IPS-20b (cell line): Measurements from ENCODE around the gene GJB3.

Source experiments
- H3K27ac ChIP-seq: one replicate; pipeline ENCODE4 v1.5.1; 2013; ENCODE audit warnings: low read length
- H3K27me3 ChIP-seq: 2 replicates; pipeline ENCODE4 v1.6.1; 2013; ENCODE audit warnings: mild to moderate bottlenecking, low read length, inconsistent platforms; ENCODE audit not compliant: insufficient read depth
- H3K36me3 ChIP-seq: 2 replicates; pipeline ENCODE4 v1.6.1; 2013; ENCODE audit warnings: low read depth, mild to moderate bottlenecking, inconsistent platforms, low read length, moderate library complexity; ENCODE audit not compliant: insufficient read depth
- H3K4me1 ChIP-seq: 2 replicates; pipeline ENCODE4 v1.6.1; 2013; ENCODE audit warnings: mild to moderate bottlenecking, control low read depth, inconsistent platforms, low read length, moderate library complexity; ENCODE audit not compliant: insufficient read depth
- H3K4me3 ChIP-seq: 2 replicates; pipeline ENCODE4 v1.5.1; 2013; ENCODE audit warnings: mild to moderate bottlenecking, low read length, inconsistent platforms
- H3K9ac ChIP-seq: 2 replicates; pipeline ENCODE4 v1.6.1; 2013; ENCODE audit warnings: low read depth, mild to moderate bottlenecking, inconsistent platforms, low read length, moderate library complexity
- H3K9me3 ChIP-seq: 2 replicates; pipeline ENCODE4 v1.6.1; 2013; ENCODE audit warnings: mild to moderate bottlenecking, low read depth, low read length, inconsistent platforms; ENCODE audit not compliant: insufficient read depth

GJB3 gene

GRCh38 chr1:34746785-34747637, 34.0 kb upstream of the GJB3 start:
- Histone ChIP-seq H3K36me3 (no peaks in the 10 kb centered on the region), H3K27me3 (peaks cover 12% of the 10 kb centered on the region), H3K4me1 (0 out of 2 replicates have a peak, but pooled peaks cover 4% of the 10 kb centered on the region), H3K4me3 (no peak overlapping the region), H3K27ac (no peak overlapping the region), H3K9me3 (no peaks in the 10 kb centered on the region), H3K9ac (no peak overlapping the region)

- H3K4me1 ChIP-seq = 0 out of 2 replicates have a peak, but pooled peaks cover 4% of the 10 kb centered on the region
- H3K9ac ChIP-seq = no peak overlapping the region
Measured at GRCh38 chr1:34747638-34747941, 33.4 kb upstream of the GJB3 start.

GRCh38 chr1:34749992-34750391, 31.0 kb upstream of the GJB3 start:
- 0 out of 2 replicates have a peak, but pooled peaks cover 4% of the 10 kb centered on the region for H3K4me1 ChIP-seq
- no peak overlapping the region for H3K4me3 ChIP-seq
- H3K9ac ChIP-seq = no peak overlapping the region
- H3K36me3 ChIP-seq = no peaks in the 10 kb centered on the region
- H3K27ac ChIP-seq = no peak overlapping the region
- H3K27me3 ChIP-seq = no peaks in the 10 kb centered on the region
- no peaks in the 10 kb centered on the region for H3K9me3 ChIP-seq

More at GRCh38 chr1:34747638-34747941, 33.4 kb upstream of the GJB3 start:
- Histone ChIP-seq H3K4me3 (no peak overlapping the region), H3K27me3 (peaks cover 6% of the 10 kb centered on the region), H3K9me3 (no peaks in the 10 kb centered on the region), H3K27ac (no peak overlapping the region), H3K36me3 (no peaks in the 10 kb centered on the region)

- Histone ChIP-seq H3K27ac (no peak overlapping the region), H3K27me3 (no peaks in the 10 kb centered on the region), H3K36me3 (no peaks in the 10 kb centered on the region), H3K9ac (no peak overlapping the region), H3K4me1 (0 out of 2 replicates have a peak, but pooled peaks cover 4% of the 10 kb centered on the region), H3K4me3 (no peak overlapping the region), H3K9me3 (no peaks in the 10 kb centered on the region)
Measured at GRCh38 chr1:34750610-34751009, 30.4 kb upstream of the GJB3 start.

GRCh38 chr1:34753163-34753562, 27.9 kb upstream of the GJB3 start:
- no peak overlapping the region for H3K9ac ChIP-seq
- H3K36me3 ChIP-seq = no peaks in the 10 kb centered on the region
- H3K9me3 ChIP-seq = no peaks in the 10 kb centered on the region
- H3K4me1 ChIP-seq = 0 out of 2 replicates have a peak, but pooled peaks cover 4% of the 10 kb centered on the region
- no peak overlapping the region for H3K4me3 ChIP-seq
- no peaks in the 10 kb centered on the region for H3K27me3 ChIP-seq
- H3K27ac ChIP-seq = no peak overlapping the region

GRCh38 chr1:34754964-34755637, 25.9 kb upstream of the GJB3 start, which contains the start of gene GJB5:
Gene GJB5 (plus strand): TSS chr1:34755047. CDS start chr1:34757331, 2,284 bp downstream.
- Histone ChIP-seq H3K4me1 (0 out of 2 replicates have a peak, but pooled peaks cover 2% of the 10 kb centered on the region), H3K4me3 (no peak within 1 kb of the TSS), H3K27me3 (no peaks in the 10 kb centered on the region), H3K27ac (no peak within 1 kb of the TSS), H3K36me3 (no peaks in the 10 kb centered on the region), H3K9me3 (no peaks in the 10 kb centered on the region), H3K9ac (no peak within 1 kb of the TSS)

- H3K27ac ChIP-seq = no peak overlapping the region
- H3K36me3 ChIP-seq = no peaks in the 10 kb centered on the region
- H3K9me3 ChIP-seq = no peaks in the 10 kb centered on the region
- H3K4me3 ChIP-seq = no peak overlapping the region
- no peaks in the 10 kb centered on the region for H3K27me3 ChIP-seq
- H3K4me1 ChIP-seq = 0 out of 2 replicates have a peak, but pooled peaks cover 2% of the 10 kb centered on the region
- no peak overlapping the region for H3K9ac ChIP-seq
Measured at GRCh38 chr1:34755961-34756360, 25.1 kb upstream of the GJB3 start.

- Histone ChIP-seq H3K4me1 (0 out of 2 replicates have a peak, but pooled peaks cover 2% of the 10 kb centered on the region), H3K36me3 (no peaks in the 10 kb centered on the region), H3K9me3 (no peaks in the 10 kb centered on the region), H3K27ac (no peak overlapping the region), H3K27me3 (no peaks in the 10 kb centered on the region), H3K9ac (no peak overlapping the region), H3K4me3 (no peak overlapping the region)
Measured at GRCh38 chr1:34757386-34757785, 23.6 kb upstream of the GJB3 start.

GRCh38 chr1:34758751-34759150, 22.3 kb upstream of the GJB3 start:
- Histone ChIP-seq H3K27me3 (peaks cover 2% of the 10 kb centered on the region), H3K4me1 (peaks cover 12% of the 10 kb centered on the region; the same call in 1 of the 2 replicates)

GRCh38 chr1:34759503-34760357, 21.3 kb upstream of the GJB3 start, which contains the start of gene GJB4:
Gene GJB4 (plus strand): TSS chr1:34759740. CDS start chr1:34761255, 1,515 bp downstream.
- peaks cover 3% of the 10 kb centered on the region for H3K27me3 ChIP-seq
- no peak within 1 kb of the TSS for H3K27ac ChIP-seq
- no peaks in the 10 kb centered on the region for H3K9me3 ChIP-seq
- H3K4me1 ChIP-seq = peaks cover 13% of the 10 kb centered on the region; the same call in 1 of the 2 replicates
- no peak within 1 kb of the TSS for H3K9ac ChIP-seq
- no peak within 1 kb of the TSS for H3K4me3 ChIP-seq
- H3K36me3 ChIP-seq = no peaks in the 10 kb centered on the region

More at GRCh38 chr1:34758751-34759150, 22.3 kb upstream of the GJB3 start:
- H3K27ac ChIP-seq = no peak overlapping the region
- no peak overlapping the region for H3K4me3 ChIP-seq
- no peaks in the 10 kb centered on the region for H3K36me3 ChIP-seq
- H3K9ac ChIP-seq = no peak overlapping the region
- no peaks in the 10 kb centered on the region for H3K9me3 ChIP-seq

- H3K27ac ChIP-seq = no peak overlapping the region
- no peak overlapping the region for H3K9ac ChIP-seq
- peaks cover 13% of the 10 kb centered on the region; the same call in 1 of the 2 replicates for H3K4me1 ChIP-seq
- peaks cover 3% of the 10 kb centered on the region for H3K27me3 ChIP-seq
- H3K36me3 ChIP-seq = no peaks in the 10 kb centered on the region
- no peaks in the 10 kb centered on the region for H3K9me3 ChIP-seq
- no peak overlapping the region for H3K4me3 ChIP-seq
Measured at GRCh38 chr1:34761176-34761761, 19.7 kb upstream of the GJB3 start.
